GM11168 (cell line): ENCODE results near the gene PRKCSH.
"Not testable (repeated sequence)": the region's sequence is repeated elsewhere in the genome, so short reads cannot be mapped to it uniquely, and the experiment has no call there.

ENCODE experiments used
- in situ Hi-C: fragments of 300-500 bp; cut with MboI; formaldehyde crosslinking; loops from one replicate; pipeline ENCODE4 v1.12.0; 2022; ENCODE audit warnings: low sequenced_read_pairs; ENCODE audit not compliant: unreplicated experiment

The PRKCSH gene

GRCh38 chr19:11418549-11419506 lies 16.6 kb upstream of the PRKCSH start, which contains the start of gene RGL3:
RGL3 (minus strand) TSS chr19:11419314; CDS start chr19:11419278, 36 bp downstream.
- in situ Hi-C loops: no loop called here

- in situ Hi-C loops: no loop called here
These were observed 14.7 kb upstream of the PRKCSH start for GRCh38 chr19:11420429-11421370.

GRCh38 chr19:11421371-11422098 lies 13.9 kb upstream of the PRKCSH start:
- in situ Hi-C loops: no loop called here

GRCh38 chr19:11422163-11423065 lies 13.0 kb upstream of the PRKCSH start:
- in situ Hi-C loops: no loop called here

- in situ Hi-C loops: no loop called here
These were observed 12.2 kb upstream of the PRKCSH start for GRCh38 chr19:11423164-11423790.

- in situ Hi-C loops: no loop called here
These were observed 11.6 kb upstream of the PRKCSH start for GRCh38 chr19:11423791-11424181.

GRCh38 chr19:11425719-11426457 lies 9.5 kb upstream of the PRKCSH start:
- in situ Hi-C loops: no loop called here

GRCh38 chr19:11426656-11427055 lies 8.8 kb upstream of the PRKCSH start:
- in situ Hi-C loops: no loop called here

GRCh38 chr19:11433526-11433925 lies 1.9 kb upstream of the PRKCSH start:
- in situ Hi-C loops: not testable (repeated sequence)

- in situ Hi-C loops: no loop called here
These were observed 755 bp upstream of the PRKCSH start for GRCh38 chr19:11434703-11435056.

- in situ Hi-C loops: no loop called here
These were observed 438 bp downstream of the PRKCSH start for GRCh38 chr19:11435833-11436313.

- in situ Hi-C loops: no loop called here
These were observed 2.5 kb downstream of the PRKCSH start for GRCh38 chr19:11437955-11438354.

- in situ Hi-C loops: no loop called here
These were observed 8.6 kb downstream of the PRKCSH start for GRCh38 chr19:11444059-11444458.

GRCh38 chr19:11445141-11445540 lies 9.7 kb downstream of the PRKCSH start:
- in situ Hi-C loops: no loop called here

GRCh38 chr19:11446271-11446651 lies 10.8 kb downstream of the PRKCSH start:
- in situ Hi-C loops: no loop called here

GRCh38 chr19:11446652-11447301 lies 11.3 kb downstream of the PRKCSH start:
- in situ Hi-C loops: no loop called here
